HEK293T (cell line): ENCODE results near the gene SPATA4.

Experiments
- CTCF ChIA-PET: fragments of 350-600 bp; formaldehyde crosslinking; extraction: SDS; loops from one replicate; lab custom pipeline; 2021; ENCODE audit warnings: antibody characterized with exemption, inconsistent platforms; lab: Yijun Ruan, JAX
- POLR2A ChIA-PET: fragments of 350-600 bp; formaldehyde crosslinking; extraction: SDS; loops from one replicate; lab custom pipeline; 2020; ENCODE audit warnings: antibody characterized with exemption, inconsistent platforms; lab: Yijun Ruan, JAX
- DNase-seq: peaks from one replicate; pipeline ENCODE4 v3.0.0; 2012; ENCODE audit warnings: mixed read lengths; ENCODE audit errors: extremely low spot score
- ARNT ChIP-seq: fragments of 450-650 bp; IDR thresholded peaks from 2 replicates; pipeline ENCODE4 v1.6.1; 2017; ENCODE audit warnings: mild to moderate bottlenecking
- BHLHE40 ChIP-seq: fragments of 450-650 bp; IDR thresholded peaks from 2 replicates; pipeline ENCODE4 v1.6.1; 2016; ENCODE audit warnings: mild to moderate bottlenecking, moderate library complexity, borderline replicate concordance
- CTBP1 ChIP-seq: fragments of 450-650 bp; IDR thresholded peaks from 2 replicates; pipeline ENCODE4 v1.6.1; 2016; ENCODE audit warnings: borderline replicate concordance
- ELF4 ChIP-seq: fragments of 450-650 bp; IDR thresholded peaks from 2 replicates; pipeline ENCODE4 v1.6.1; 2017; ENCODE audit warnings: antibody characterized with exemption
- FOXA1 ChIP-seq: fragments of 450-650 bp; IDR thresholded peaks from 2 replicates; pipeline ENCODE4 v1.6.1; 2016; ENCODE audit warnings: mild to moderate bottlenecking
- FOXK2 ChIP-seq: fragments of 450-650 bp; IDR thresholded peaks from 2 replicates; pipeline ENCODE4 v1.6.1; 2016; ENCODE audit warnings: mild to moderate bottlenecking
- FOXM1 ChIP-seq: fragments of 450-650 bp; IDR thresholded peaks from 2 replicates; pipeline ENCODE4 v1.6.1; 2017; ENCODE audit warnings: mild to moderate bottlenecking, borderline replicate concordance
- HDGF ChIP-seq: fragments of 450-650 bp; IDR thresholded peaks from 2 replicates; pipeline ENCODE4 v1.6.1; 2017; ENCODE audit warnings: antibody characterized with exemption, borderline replicate concordance
- L3MBTL2 ChIP-seq: fragments of 450-650 bp; conservative IDR thresholded peaks from 2 replicates; pipeline ENCODE4 v1.6.1; 2016; ENCODE audit warnings: mild to moderate bottlenecking
- LEF1 ChIP-seq: fragments of 450-650 bp; IDR thresholded peaks from 2 replicates; pipeline ENCODE4 v1.6.1; 2017; ENCODE audit warnings: mild to moderate bottlenecking, borderline replicate concordance
- NFRKB ChIP-seq: fragments of 450-650 bp; IDR thresholded peaks from 2 replicates; pipeline ENCODE4 v1.6.1; 2016; ENCODE audit warnings: mild to moderate bottlenecking, moderate library complexity
- SP1 ChIP-seq: fragments of 450-650 bp; IDR thresholded peaks from 2 replicates; pipeline ENCODE4 v1.6.1; 2017
- SUZ12 ChIP-seq: fragments of 450-650 bp; IDR thresholded peaks from 2 replicates; pipeline ENCODE4 v1.6.1; 2016; ENCODE audit warnings: mild to moderate bottlenecking
- TARDBP ChIP-seq: fragments of 450-650 bp; IDR thresholded peaks from 2 replicates; pipeline ENCODE4 v1.6.1; 2016
- ZNF384 ChIP-seq: fragments of 450-650 bp; IDR thresholded peaks from 2 replicates; pipeline ENCODE4 v1.6.1; 2016
- TF ChIP-seq, protein P1 (sequence below): fragments of 450-650 bp; IDR thresholded peaks from 2 replicates; pipeline ENCODE4 v1.6.1; 2016

SPATA4 gene

DNA sequence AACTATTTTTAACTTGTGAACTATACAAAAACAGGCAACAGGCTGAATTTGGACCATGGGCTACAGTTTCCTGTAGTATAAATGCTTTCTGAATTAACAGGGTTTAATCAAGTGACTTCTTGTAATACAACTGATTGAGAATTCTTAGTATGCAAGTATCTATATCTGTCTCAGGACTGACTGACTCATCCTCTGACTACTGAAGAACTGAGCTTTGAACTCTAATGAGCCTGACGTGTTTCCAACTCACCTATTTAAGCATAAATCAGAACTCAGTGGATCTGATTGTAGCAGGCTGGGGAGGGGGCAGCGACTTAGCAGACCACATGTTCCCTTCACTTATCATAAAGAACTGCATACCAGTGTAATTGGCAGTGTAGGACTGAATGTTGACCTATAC is 7.8 kb downstream of the SPATA4 start:
- TF ChIP-seq NFRKB = no peak
- TF ChIP-seq, protein P1, sequence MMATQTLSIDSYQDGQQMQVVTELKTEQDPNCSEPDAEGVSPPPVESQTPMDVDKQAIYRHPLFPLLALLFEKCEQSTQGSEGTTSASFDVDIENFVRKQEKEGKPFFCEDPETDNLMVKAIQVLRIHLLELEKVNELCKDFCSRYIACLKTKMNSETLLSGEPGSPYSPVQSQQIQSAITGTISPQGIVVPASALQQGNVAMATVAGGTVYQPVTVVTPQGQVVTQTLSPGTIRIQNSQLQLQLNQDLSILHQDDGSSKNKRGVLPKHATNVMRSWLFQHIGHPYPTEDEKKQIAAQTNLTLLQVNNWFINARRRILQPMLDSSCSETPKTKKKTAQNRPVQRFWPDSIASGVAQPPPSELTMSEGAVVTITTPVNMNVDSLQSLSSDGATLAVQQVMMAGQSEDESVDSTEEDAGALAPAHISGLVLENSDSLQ = no peak
- no peak for TF ChIP-seq FOXM1
- no peak for TF ChIP-seq TARDBP
- TF ChIP-seq FOXA1 = no peak
- TF ChIP-seq BHLHE40 = no peak
- no peak for TF ChIP-seq FOXK2
- TF ChIP-seq ZNF384 = no peak
- TF ChIP-seq LEF1 = no peak
- TF ChIP-seq SUZ12 = no peak
- no peak for TF ChIP-seq CTBP1
- TF ChIP-seq ELF4 = no peak
- no peak for TF ChIP-seq HDGF
- no peak for TF ChIP-seq ARNT
- no peak for TF ChIP-seq L3MBTL2
- TF ChIP-seq SP1 = no peak
- ChIA-PET POLR2A (no interaction called here), CTCF (no interaction called here)
- DNase-seq = no peak

DNA sequence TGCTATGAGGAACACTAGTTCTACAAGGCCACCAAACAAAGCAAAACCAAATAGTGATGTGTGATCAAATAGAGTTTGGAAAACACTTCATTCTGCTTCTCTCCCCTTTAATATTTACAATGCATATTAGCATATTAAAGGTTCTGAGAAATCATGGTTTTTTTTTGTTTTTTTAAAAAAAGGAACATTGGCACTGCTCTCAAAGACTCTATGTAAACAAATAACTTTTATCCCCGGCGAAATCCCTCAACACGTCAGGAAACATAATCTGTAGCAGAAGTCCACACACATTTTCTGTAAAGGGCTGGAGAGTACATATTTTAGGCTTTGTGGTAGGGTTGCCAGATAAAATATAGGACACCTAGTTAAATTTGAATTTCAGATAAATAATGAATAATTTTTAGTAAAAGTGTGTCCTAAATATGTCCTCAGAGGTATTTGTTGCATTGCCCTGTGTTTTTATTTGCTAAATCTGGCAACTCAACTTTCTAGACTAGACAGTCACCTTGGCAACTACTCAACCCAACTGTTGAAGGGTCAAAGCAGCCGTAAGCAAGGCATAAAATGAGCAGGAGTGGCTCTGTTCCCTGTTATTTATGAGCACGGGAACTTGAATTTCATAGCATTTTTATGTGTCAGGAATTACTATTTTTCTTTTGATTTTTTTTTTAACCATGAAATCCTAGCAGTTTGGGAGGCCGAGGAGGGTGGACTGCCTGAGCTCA is 8.6 kb downstream of the SPATA4 start:
- POLR2A ChIA-PET = no interaction called here
- DNase-seq = no peak
- TF ChIP-seq ZNF384 (no peak), TARDBP (no peak), LEF1 (no peak), L3MBTL2 (no peak), HDGF (no peak), ELF4 (no peak), BHLHE40 (no peak), FOXA1 (no peak), FOXK2 (no peak), SP1 (no peak), NFRKB (no peak), FOXM1 (no peak), ARNT (no peak)
- TF ChIP-seq, protein P1 = no peak
- CTCF ChIA-PET = no interaction called here

DNA sequence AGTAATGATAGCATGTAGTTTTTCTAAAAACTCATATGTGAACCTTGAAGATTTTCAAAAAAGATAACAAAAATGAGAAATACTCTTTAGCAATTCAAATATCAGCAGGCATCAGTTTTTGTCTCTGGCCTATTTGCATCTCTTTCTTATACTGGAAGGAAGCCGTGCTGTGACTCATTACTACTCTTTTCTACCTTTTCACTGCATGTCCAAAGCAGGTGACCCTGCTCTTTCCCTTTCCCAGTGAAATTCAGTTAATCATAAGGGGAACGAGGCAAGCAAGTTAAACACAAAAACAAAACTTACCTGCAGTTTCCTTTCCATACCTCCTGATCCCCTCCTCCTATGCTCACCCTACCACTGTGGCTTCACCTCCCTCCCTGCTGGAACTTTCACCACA is 9.3 kb downstream of the SPATA4 start:
- DNase-seq = no peak
- ChIA-PET CTCF (no interaction called here), POLR2A (no interaction called here)
- TF ChIP-seq BHLHE40 = no peak
- TF ChIP-seq SP1 = no peak
- TF ChIP-seq SUZ12 = no peak
- no peak for TF ChIP-seq CTBP1
- TF ChIP-seq ARNT = no peak
- no peak for TF ChIP-seq HDGF
- no peak for TF ChIP-seq FOXM1
- TF ChIP-seq FOXK2 = no peak
- no peak for TF ChIP-seq TARDBP
- no peak for TF ChIP-seq ELF4
- TF ChIP-seq, protein P1 = no peak

DNA sequence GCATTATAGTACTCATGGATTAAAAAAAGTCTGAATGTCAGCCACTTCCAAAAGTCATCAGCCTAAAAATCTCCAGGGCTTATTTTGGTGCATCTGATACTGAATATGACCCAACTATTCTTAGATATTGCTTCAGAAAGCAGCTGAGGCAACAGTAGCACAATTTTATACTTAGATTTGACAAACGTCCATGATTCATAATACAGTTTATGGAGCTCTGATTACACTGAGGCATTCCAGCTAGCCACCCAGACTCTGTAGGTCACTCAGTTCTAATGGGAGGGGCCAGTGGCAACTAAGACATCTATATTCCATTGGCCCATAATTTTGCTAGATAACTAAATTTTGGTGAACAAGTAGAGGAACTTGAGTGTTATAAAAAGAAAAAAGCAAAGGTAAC is 10.3 kb downstream of the SPATA4 start:
- CTCF ChIA-PET = no interaction called here
- POLR2A ChIA-PET = no interaction called here
- no peak for DNase-seq
- TF ChIP-seq FOXK2 = no peak
- no peak for TF ChIP-seq SP1
- no peak for TF ChIP-seq HDGF
- TF ChIP-seq BHLHE40 = no peak
- no peak for TF ChIP-seq ZNF384
- no peak for TF ChIP-seq NFRKB
- TF ChIP-seq, protein P1 = no peak
- TF ChIP-seq CTBP1 = no peak
- no peak for TF ChIP-seq FOXA1
- TF ChIP-seq ARNT = no peak
- TF ChIP-seq FOXM1 = no peak
- TF ChIP-seq LEF1 = no peak
- no peak for TF ChIP-seq SUZ12
- TF ChIP-seq TARDBP = no peak

DNA sequence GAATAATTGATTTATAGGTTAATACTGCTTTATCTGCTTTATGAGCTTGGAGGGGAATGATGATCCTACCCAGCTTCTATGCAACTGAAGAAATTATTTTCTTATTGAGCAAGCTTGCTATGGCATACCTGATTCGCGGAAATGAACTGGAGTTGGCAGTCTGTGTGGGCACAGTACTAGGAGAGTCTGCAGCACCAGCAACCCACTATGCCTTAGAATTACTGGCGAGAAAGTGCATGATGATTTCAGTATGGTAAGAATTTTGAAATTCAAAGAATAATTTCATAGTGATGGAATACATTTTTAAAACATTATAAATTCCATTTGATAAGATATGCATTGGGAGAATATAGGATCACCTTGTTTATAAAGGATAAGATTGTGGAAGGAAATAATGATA is 32.3 kb downstream of the SPATA4 start:
- DNase-seq = no peak
- POLR2A ChIA-PET = no interaction called here
- CTCF ChIA-PET = interaction anchor here (0.9 kb wide), 1 partner anchor 177 kb away, joined by 4 read pairs; no protein-coding TSS in a partner anchor
- no peak for TF ChIP-seq FOXA1
- TF ChIP-seq L3MBTL2 = no peak
- no peak for TF ChIP-seq TARDBP
- TF ChIP-seq NFRKB = no peak
- no peak for TF ChIP-seq ARNT
- no peak for TF ChIP-seq HDGF

DNA sequence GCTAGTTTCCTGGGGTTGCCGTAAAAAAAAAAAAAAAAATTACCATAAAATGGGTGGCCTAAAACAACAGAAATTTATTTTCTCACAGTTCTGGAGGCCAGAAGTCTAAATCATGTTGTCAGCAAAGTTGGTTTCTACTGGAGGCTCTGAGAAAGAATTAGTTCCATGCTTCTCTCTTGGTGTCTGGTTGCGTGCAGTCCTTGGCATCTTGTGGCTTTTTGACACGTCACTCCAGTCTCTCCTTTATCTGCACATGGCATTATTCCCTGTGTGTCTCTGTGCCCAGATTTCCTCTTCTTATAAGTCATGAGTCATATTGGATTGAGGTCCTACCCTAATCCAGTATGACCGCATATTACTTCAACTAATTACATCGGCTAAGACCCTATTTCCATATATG is 38.7 kb downstream of the SPATA4 start:
- CTCF ChIA-PET = no interaction called here
- POLR2A ChIA-PET = no interaction called here

More for the DNA sequence above, 38.7 kb downstream of the SPATA4 start:
- DNase-seq = no peak
- no peak for TF ChIP-seq BHLHE40
- TF ChIP-seq SP1 = no peak
- no peak for TF ChIP-seq FOXM1
- TF ChIP-seq, protein P1 = no peak
- TF ChIP-seq ARNT = no peak
- no peak for TF ChIP-seq L3MBTL2
- no peak for TF ChIP-seq LEF1
- TF ChIP-seq ZNF384 = no peak
- TF ChIP-seq CTBP1 = no peak
- no peak for TF ChIP-seq FOXA1
